Activated T-cell treated with anti-CD3 and anti-CD28 coated beads, Interleukin-2, amount 50 U/mL, for 4 hours (primary cell): ENCODE measurements around the gene DDX49. TPM values are rescaled to one million over a fixed set of nuclear protein-coding genes. Genes with fewer than 3 reads are reported as not detected.

ENCODE experiments used
- total RNA-seq, 3 donors: library from RNA; stranded (reverse); gene quantifications; one replicate each; pipeline ENCODE4 v1.2.1, GENCODE V29; 2021

The DDX49 gene
- total RNA-seq, 3 donors from 2014 or later, result 170 to 178 (median 176) TPM

Other genes starting within 250 kb of the DDX49 start
- 1 to 10 TPM; 7.8 to 9.6 (median 8.9) TPM for gene CRTC1, start 236.0 kb upstream of the DDX49 start, total RNA-seq
- gene COMP, start 128.4 kb upstream of the DDX49 start, total RNA-seq, result not detected
- gene UPF1, start 87.8 kb upstream of the DDX49 start, total RNA-seq, result 100 to 1,000 TPM; 116 to 123 (median 118) TPM
- gene CERS1, start 23.6 kb upstream of the DDX49 start, total RNA-seq, result under 1 TPM in 1 of 3 donors, not detected in 2; 0.13 TPM
- 100 to 1,000 TPM; 258 to 293 (median 270) TPM for gene COPE, start 328 bp upstream of the DDX49 start, total RNA-seq
- gene HOMER3, start 21.5 kb downstream of the DDX49 start, total RNA-seq, result 1 to 10 TPM in 1 of 3 donors, under 1 TPM in 2; 0.53 to 1.1 (median 0.79) TPM
- 10 to 100 TPM; 66.8 to 76.6 (median 71.8) TPM for gene SUGP2, start 113.8 kb downstream of the DDX49 start, total RNA-seq
- 10 to 100 TPM; 80.0 to 93.9 (median 80.6) TPM for gene ARMC6, start 113.9 kb downstream of the DDX49 start, total RNA-seq
- gene SLC25A42, start 144.3 kb downstream of the DDX49 start, total RNA-seq, result 10 to 100 TPM in 1 of 3 donors, 1 to 10 TPM in 2; 8.9 to 11.1 (median 8.9) TPM
- 10 to 100 TPM; 42.3 to 43.2 (median 43.1) TPM for gene TMEM161A, start 218.8 kb downstream of the DDX49 start, total RNA-seq